HepG2 (cell line): Measurements from ENCODE around the gene CGNL1.

Source experiments
- ATF1 ChIP-seq: IDR thresholded peaks from 2 replicates; pipeline ENCODE4 v1.6.1; 2016; ENCODE audit warnings: mild to moderate bottlenecking, control low read depth
- ATF6 ChIP-seq: sonication (generic); formaldehyde crosslinking; conservative IDR thresholded peaks from 2 replicates; pipeline ENCODE4 v1.4.0; 2020; ENCODE audit warnings: missing genetic modification reagents
- MAF1 ChIP-seq: sonication (generic); formaldehyde crosslinking; IDR thresholded peaks from 2 replicates; pipeline ENCODE4 v1.5.0; 2020; ENCODE audit warnings: missing genetic modification reagents, borderline replicate concordance
- MAFK ChIP-seq, 2 experiments: IDR thresholded peaks in 1 of 2; conservative IDR thresholded peaks in 1 of 2; 2 replicates each; pipeline ENCODE4 v1.6.1; 2011; ENCODE audit warnings: improper control_type of control experiment in 2 of 2, low read length in 2 of 2
- MEIS1 ChIP-seq: sonication (generic); formaldehyde crosslinking; IDR thresholded peaks from 2 replicates; pipeline ENCODE4 v1.9.0; 2021; ENCODE audit warnings: mild to moderate bottlenecking, missing genetic modification reagents, moderate library complexity, borderline replicate concordance
- NFRKB ChIP-seq: fragments of 450-650 bp; IDR thresholded peaks from 2 replicates; pipeline ENCODE4 v1.6.1; 2017
- POLR2A ChIP-seq, 2 experiments: IDR thresholded peaks; 2 replicates each; pipeline ENCODE4 v1.6.1; 2011; ENCODE audit warnings: low read depth in 2 of 2, low read length in 2 of 2, mild to moderate bottlenecking in 1 of 2, moderate library complexity in 1 of 2; ENCODE audit not compliant: insufficient read depth in 1 of 2
- TBP ChIP-seq: sonication (generic); formaldehyde crosslinking; IDR thresholded peaks from 2 replicates; pipeline ENCODE4 v1.5.0; 2020; ENCODE audit warnings: missing genetic modification reagents
- TRAFD1 ChIP-seq: sonication (generic); formaldehyde crosslinking; IDR thresholded peaks from 2 replicates; pipeline ENCODE4 v1.5.1; 2020; ENCODE audit warnings: missing genetic modification reagents, mild to moderate bottlenecking, borderline replicate concordance
- ZNF530 ChIP-seq: sonication (generic); formaldehyde crosslinking; IDR thresholded peaks from 2 replicates; pipeline ENCODE4 v1.5.0; 2020; ENCODE audit warnings: low read depth, mild to moderate bottlenecking, missing genetic modification reagents
- ZNF780A ChIP-seq: sonication (generic); formaldehyde crosslinking; IDR thresholded peaks from 2 replicates; pipeline ENCODE4 v1.8.0; 2022; ENCODE audit warnings: mild to moderate bottlenecking, missing genetic modification reagents, moderate library complexity

GRCh38 chr15:57563416-57563815 lies 187.1 kb downstream of the CGNL1 start:
- TF ChIP-seq ZNF780A (CRISPR knock-in tag) (no peak), MAF1 (CRISPR knock-in tag) (no peak), POLR2A (IDR thresholded peaks at IDR 0.05; ENCODE audit: insufficient read depth in 1 of 2, low read depth in 2 of 2, low read length in 2 of 2) (no peak), ZNF530 (CRISPR knock-in tag) (no peak), TRAFD1 (no peak), MEIS1 (CRISPR knock-in tag) (no peak), ATF1 (CRISPR knock-in tag) (no peak), ATF6 (CRISPR knock-in tag) (no peak), TBP (CRISPR knock-in tag) (no peak), NFRKB (no peak), MAFK (conservative IDR thresholded peaks at IDR 0.05 in 1 of 2, IDR thresholded peaks at IDR 0.05 in 1 of 2; ENCODE audit: low read length in 2 of 2) (no peak)
